ENCODE results near the gene PNRC2.
A peak's percentile ranks its signal among the peaks of the same experiment; 100 is the strongest.

PNRC2 gene

GRCh38 chr1:23959461-23960290 lies at the start of gene PNRC2:
PNRC2 (plus strand) TSS chr1:23959828; CDS start chr1:23961458, 1,630 bp downstream.
- peak within 1 kb of the TSS; percentile 98 for H3K9ac ChIP-seq (ENCODE audit: low read depth, low read length)
- H3K4me3 ChIP-seq (ENCODE audit: low read length), result peak within 1 kb of the TSS; percentile 97
- H3K27me3 ChIP-seq (ENCODE audit: insufficient read depth, low read length), result no peaks in the 10 kb centered on the region
- H3K9me3 ChIP-seq (ENCODE audit: insufficient read depth, low read depth, low read length), result no peaks in the 10 kb centered on the region
- no peaks in the 10 kb centered on the region for H3K4me1 ChIP-seq (ENCODE audit: insufficient read depth, low read length)
- H3K36me3 ChIP-seq (ENCODE audit: insufficient read depth, low read depth, low read length), result peaks cover 37% of the 10 kb centered on the region
- peak within 1 kb of the TSS; percentile 99 for H3K27ac ChIP-seq (ENCODE audit: low read length)

DNA sequence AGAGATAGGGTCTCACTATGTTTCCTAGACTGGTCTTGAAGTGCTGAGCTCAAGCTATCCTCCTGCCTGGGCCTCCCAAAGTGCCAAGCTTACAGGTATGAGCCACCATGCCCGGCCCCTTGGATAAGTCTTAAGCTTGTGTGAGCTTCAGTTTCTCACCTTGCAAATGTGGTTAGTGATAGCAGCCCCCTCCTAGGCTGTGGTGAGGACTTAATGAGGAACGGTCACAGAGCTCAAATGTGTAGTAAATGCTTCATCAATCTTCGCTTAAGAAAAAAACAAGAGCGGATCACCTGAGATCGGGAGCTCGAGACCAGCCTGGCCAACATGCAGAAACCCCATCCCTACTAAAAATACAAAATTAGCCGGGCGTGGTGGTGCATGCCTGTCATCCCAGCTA lies 49.5 kb upstream of the PNRC2 start:
- Histone ChIP-seq H3K9me3 (ENCODE audit: insufficient read depth, low read depth, low read length) (no peaks in the 10 kb centered on the region), H3K27ac (ENCODE audit: low read length) (no peak overlapping the region), H3K4me3 (ENCODE audit: low read length) (no peak overlapping the region), H3K27me3 (ENCODE audit: insufficient read depth, low read length) (peaks cover 6% of the 10 kb centered on the region; the same call in 1 of the 2 replicates), H3K9ac (ENCODE audit: low read depth, low read length) (no peak overlapping the region), H3K36me3 (ENCODE audit: insufficient read depth, low read depth, low read length) (no peaks in the 10 kb centered on the region), H3K4me1 (ENCODE audit: insufficient read depth, low read length) (no peaks in the 10 kb centered on the region)

GRCh38 chr1:23910553-23911246 lies 48.9 kb upstream of the PNRC2 start:
- H3K27me3 ChIP-seq (ENCODE audit: insufficient read depth, low read length), result peaks cover 4% of the 10 kb centered on the region; the same call in 1 of the 2 replicates
- H3K36me3 ChIP-seq (ENCODE audit: insufficient read depth, low read depth, low read length), result no peaks in the 10 kb centered on the region
- H3K9ac ChIP-seq (ENCODE audit: low read depth, low read length), result no peak overlapping the region
- H3K27ac ChIP-seq (ENCODE audit: low read length), result no peak overlapping the region
- H3K9me3 ChIP-seq (ENCODE audit: insufficient read depth, low read depth, low read length), result no peaks in the 10 kb centered on the region
- no peaks in the 10 kb centered on the region for H3K4me1 ChIP-seq (ENCODE audit: insufficient read depth, low read length)
- H3K4me3 ChIP-seq (ENCODE audit: low read length), result no peak overlapping the region

- H3K9ac ChIP-seq (ENCODE audit: low read depth, low read length), result no peak overlapping the region
- H3K36me3 ChIP-seq (ENCODE audit: insufficient read depth, low read depth, low read length), result no peaks in the 10 kb centered on the region
- H3K9me3 ChIP-seq (ENCODE audit: insufficient read depth, low read depth, low read length), result no peaks in the 10 kb centered on the region
- H3K4me3 ChIP-seq (ENCODE audit: low read length), result no peak overlapping the region
- H3K27ac ChIP-seq (ENCODE audit: low read length), result no peak overlapping the region
- H3K4me1 ChIP-seq (ENCODE audit: insufficient read depth, low read length), result no peaks in the 10 kb centered on the region
- no peaks in the 10 kb centered on the region for H3K27me3 ChIP-seq (ENCODE audit: insufficient read depth, low read length)
These were observed 47.7 kb upstream of the PNRC2 start for GRCh38 chr1:23911921-23912320.

DNA sequence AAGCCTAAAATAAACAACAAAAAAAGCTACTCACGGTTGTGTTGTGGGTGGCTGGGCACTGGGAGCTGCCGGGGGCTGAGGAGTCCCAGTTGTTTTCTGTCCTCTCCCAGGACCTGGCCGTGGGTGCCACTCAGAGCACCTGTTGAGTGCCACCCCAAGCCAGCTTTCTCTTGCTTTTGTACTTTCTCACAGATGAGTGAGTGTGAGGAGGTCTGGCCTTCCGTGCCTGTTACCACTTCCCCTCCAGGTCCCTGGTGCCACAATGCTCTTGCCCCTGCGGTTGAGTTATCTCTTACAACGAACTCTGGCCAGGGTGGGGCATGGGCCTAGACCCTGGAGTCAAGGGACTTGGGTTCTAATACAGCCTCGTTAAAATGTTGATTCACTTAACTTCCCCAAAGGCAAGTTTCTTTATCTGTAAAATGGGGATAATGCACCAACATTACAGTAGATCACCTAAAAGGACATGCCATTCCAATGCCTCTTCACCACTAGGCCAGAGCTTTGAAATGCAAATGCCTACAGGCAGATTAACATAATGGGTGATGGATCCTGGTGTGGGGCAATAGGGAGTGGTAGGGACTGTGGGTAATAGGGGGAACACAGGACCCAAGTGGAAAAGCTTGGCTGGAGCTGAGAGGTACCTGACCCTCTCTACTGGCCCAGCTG lies 46.3 kb upstream of the PNRC2 start, which contains the start of gene CNR2:
TSS of gene CNR2 (minus strand) at position 151 of the 669 bp plus-strand sequence. CDS start 37,745 bp downstream, outside the sequence.
- no peaks in the 10 kb centered on the region for H3K27me3 ChIP-seq (ENCODE audit: insufficient read depth, low read length)
- H3K9me3 ChIP-seq (ENCODE audit: insufficient read depth, low read depth, low read length), result no peaks in the 10 kb centered on the region
- no peak within 1 kb of the TSS for H3K27ac ChIP-seq (ENCODE audit: low read length)
- no peaks in the 10 kb centered on the region for H3K4me1 ChIP-seq (ENCODE audit: insufficient read depth, low read length)
- H3K36me3 ChIP-seq (ENCODE audit: insufficient read depth, low read depth, low read length), result no peaks in the 10 kb centered on the region
- H3K4me3 ChIP-seq (ENCODE audit: low read length), result no peak within 1 kb of the TSS
- no peak within 1 kb of the TSS for H3K9ac ChIP-seq (ENCODE audit: low read depth, low read length)

DNA sequence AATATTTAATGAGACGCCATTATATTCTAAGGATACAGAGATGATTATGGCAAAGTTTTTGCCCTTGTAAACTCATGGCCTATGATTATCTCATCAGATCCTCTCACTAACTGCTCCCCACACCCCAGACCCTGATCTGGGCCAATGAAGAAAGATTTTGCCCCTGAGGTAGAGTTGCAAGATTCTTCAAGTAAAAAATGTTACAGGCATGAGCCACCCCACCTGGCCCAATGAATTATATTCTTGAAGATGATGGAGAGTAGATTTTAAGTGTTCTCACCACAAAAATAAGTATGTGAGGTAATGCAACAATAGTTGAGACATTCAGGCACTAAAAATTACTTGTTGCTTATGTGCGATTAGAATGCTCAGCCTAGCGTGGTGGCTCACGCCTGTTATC lies 44.7 kb upstream of the PNRC2 start:
- Histone ChIP-seq H3K9ac (ENCODE audit: low read depth, low read length) (no peak overlapping the region), H3K4me3 (ENCODE audit: low read length) (no peak overlapping the region), H3K27me3 (ENCODE audit: insufficient read depth, low read length) (no peaks in the 10 kb centered on the region), H3K36me3 (ENCODE audit: insufficient read depth, low read depth, low read length) (no peaks in the 10 kb centered on the region), H3K9me3 (ENCODE audit: insufficient read depth, low read depth, low read length) (no peaks in the 10 kb centered on the region), H3K4me1 (ENCODE audit: insufficient read depth, low read length) (no peaks in the 10 kb centered on the region), H3K27ac (ENCODE audit: low read length) (no peak overlapping the region)

DNA sequence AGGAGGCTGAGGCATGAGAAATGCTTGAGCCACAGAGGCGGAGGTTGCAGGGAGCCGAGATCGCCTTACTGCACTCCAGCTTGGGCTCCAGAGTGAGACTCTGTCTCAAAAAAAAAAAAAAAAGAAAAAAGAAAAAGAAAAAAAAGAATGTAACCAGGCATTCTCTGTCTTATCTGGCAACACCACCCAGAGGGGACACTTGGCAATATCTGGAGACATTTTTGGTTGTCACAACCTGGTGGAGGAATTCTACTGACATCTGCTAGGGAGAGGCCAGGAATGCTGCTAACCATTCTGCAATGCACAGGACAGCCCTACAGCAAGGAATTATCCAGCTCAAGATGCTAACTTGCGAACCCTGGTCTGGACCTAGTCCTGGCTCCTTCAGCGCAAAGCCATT lies 44.2 kb upstream of the PNRC2 start:
- no peak overlapping the region for H3K9ac ChIP-seq (ENCODE audit: low read depth, low read length)
- no peak overlapping the region for H3K4me3 ChIP-seq (ENCODE audit: low read length)
- H3K27me3 ChIP-seq (ENCODE audit: insufficient read depth, low read length), result no peaks in the 10 kb centered on the region
- H3K27ac ChIP-seq (ENCODE audit: low read length), result no peak overlapping the region
- no peaks in the 10 kb centered on the region for H3K4me1 ChIP-seq (ENCODE audit: insufficient read depth, low read length)
- no peaks in the 10 kb centered on the region for H3K36me3 ChIP-seq (ENCODE audit: insufficient read depth, low read depth, low read length)
- no peaks in the 10 kb centered on the region for H3K9me3 ChIP-seq (ENCODE audit: insufficient read depth, low read depth, low read length)

DNA sequence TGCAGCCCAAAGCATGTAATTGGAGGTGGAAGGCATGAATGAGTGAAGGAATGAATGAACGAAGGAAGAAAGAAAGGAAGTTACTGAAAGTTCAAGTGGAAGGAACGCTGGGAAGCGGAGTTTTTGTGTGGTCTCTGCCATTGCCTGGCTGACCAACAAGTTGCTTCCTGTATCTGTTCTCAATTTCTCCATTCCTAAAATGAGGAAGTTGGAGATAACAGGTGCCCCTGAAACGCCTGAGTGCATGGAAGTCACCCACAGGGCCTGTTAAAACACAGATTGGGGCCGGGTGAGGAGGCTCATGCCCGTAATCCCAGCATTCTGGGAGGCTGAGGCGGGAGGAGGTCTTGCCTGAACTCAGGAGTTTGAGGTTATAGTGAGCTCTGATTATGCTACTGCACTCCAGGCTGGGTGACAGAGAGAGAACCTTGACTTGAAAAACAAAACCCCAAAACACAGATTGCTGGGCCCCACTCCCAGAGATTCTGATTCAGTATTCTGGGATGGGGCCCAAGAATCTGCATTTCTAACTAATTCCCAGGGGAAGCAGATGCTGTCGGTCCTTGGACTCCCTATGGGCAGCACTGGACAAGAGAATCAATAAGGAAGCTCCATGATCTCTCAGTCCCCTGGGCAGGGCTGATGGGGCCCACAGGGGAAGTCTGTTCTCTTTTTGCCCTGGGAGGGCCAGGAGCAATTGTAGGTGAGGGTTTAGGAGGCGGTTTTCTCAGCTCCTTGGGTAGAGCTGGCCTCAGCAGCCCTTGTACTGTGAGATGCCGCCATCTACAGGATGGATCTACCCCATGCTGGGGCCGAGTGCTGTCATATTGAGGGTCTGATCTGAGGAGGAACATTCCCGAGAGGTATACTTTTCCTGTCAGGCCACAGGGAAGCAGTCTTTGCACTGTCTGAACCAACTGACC lies 43.2 kb upstream of the PNRC2 start:
- no peak overlapping the region for H3K27ac ChIP-seq (ENCODE audit: low read length)
- H3K4me1 ChIP-seq (ENCODE audit: insufficient read depth, low read length), result no peaks in the 10 kb centered on the region
- H3K9ac ChIP-seq (ENCODE audit: low read depth, low read length), result no peak overlapping the region

GRCh38 chr1:23922321-23922943 lies 37.2 kb upstream of the PNRC2 start:
- H3K4me3 ChIP-seq (ENCODE audit: low read length), result no peak overlapping the region
- H3K27ac ChIP-seq (ENCODE audit: low read length), result no peak overlapping the region
- no peak overlapping the region for H3K9ac ChIP-seq (ENCODE audit: low read depth, low read length)
- H3K36me3 ChIP-seq (ENCODE audit: insufficient read depth, low read depth, low read length), result no peaks in the 10 kb centered on the region
- H3K9me3 ChIP-seq (ENCODE audit: insufficient read depth, low read depth, low read length), result no peaks in the 10 kb centered on the region
- no peaks in the 10 kb centered on the region for H3K27me3 ChIP-seq (ENCODE audit: insufficient read depth, low read length)
- no peaks in the 10 kb centered on the region for H3K4me1 ChIP-seq (ENCODE audit: insufficient read depth, low read length)

More for the DNA sequence above, 43.2 kb upstream of the PNRC2 start:
- H3K9me3 ChIP-seq (ENCODE audit: insufficient read depth, low read depth, low read length), result no peaks in the 10 kb centered on the region
- no peaks in the 10 kb centered on the region for H3K36me3 ChIP-seq (ENCODE audit: insufficient read depth, low read depth, low read length)
- H3K4me3 ChIP-seq (ENCODE audit: low read length), result no peak overlapping the region
- H3K27me3 ChIP-seq (ENCODE audit: insufficient read depth, low read length), result no peaks in the 10 kb centered on the region

DNA sequence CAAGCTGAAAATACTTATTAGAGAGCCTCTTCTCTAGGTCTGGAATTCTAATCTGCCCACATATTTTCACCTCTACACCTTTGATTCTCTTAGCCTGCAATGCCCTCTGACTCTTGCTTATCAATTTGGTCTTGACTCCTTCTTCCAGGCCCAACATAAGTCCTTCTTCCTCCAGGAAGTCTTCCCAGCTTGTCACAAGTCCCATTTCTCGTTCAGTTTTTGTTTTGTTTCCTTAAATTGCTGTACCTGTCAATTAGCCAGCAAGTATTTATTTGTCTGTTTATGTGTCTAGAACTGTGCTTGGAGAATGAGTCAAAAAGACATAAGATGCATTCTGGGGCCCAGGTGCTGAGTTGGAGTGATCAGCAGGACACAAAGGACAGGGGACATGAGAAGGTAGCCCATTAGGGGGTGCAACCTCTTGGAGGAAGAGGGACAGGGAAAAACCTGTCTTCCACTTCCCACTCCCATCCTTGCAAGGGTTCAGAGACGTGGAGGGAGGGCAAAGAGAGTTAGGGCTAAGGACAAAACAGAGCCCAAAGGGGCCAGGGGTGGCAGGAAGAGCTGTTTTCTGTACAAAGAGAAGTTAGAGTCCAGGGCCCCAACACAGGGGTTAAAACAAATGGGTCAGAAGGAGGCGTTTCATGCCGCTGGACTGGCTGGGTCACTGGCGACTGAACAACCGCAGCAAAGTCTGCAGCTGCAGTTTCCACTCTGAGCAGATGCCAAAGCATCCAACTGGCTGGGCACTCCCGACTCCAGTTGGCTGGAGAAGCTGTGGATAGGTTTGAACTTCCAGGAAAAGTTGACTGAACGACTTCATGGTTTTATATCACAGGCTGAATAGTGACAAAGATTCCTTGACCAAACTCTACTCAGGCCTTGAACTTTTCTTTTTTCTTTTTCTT lies 35.8 kb upstream of the PNRC2 start:
- Histone ChIP-seq H3K27me3 (ENCODE audit: insufficient read depth, low read length) (no peaks in the 10 kb centered on the region), H3K9ac (ENCODE audit: low read depth, low read length) (no peak overlapping the region), H3K27ac (ENCODE audit: low read length) (no peak overlapping the region), H3K36me3 (ENCODE audit: insufficient read depth, low read depth, low read length) (no peaks in the 10 kb centered on the region), H3K4me3 (ENCODE audit: low read length) (no peak overlapping the region), H3K4me1 (ENCODE audit: insufficient read depth, low read length) (no peaks in the 10 kb centered on the region), H3K9me3 (ENCODE audit: insufficient read depth, low read depth, low read length) (no peaks in the 10 kb centered on the region)
